Astrocyte (in vitro differentiated cells and primary cell): ENCODE measurements around the gene PRKCE.

Source experiments
- CTCF ChIP-seq: IDR thresholded peaks from 2 replicates; pipeline ENCODE4 v1.5.1; 2011; ENCODE audit warnings: low read depth, mild to moderate bottlenecking, inconsistent platforms, low read length, moderate library complexity; ENCODE audit not compliant: insufficient read depth
- EZH2 ChIP-seq: IDR thresholded peaks from 2 replicates; pipeline ENCODE4 v1.6.1; 2012; ENCODE audit warnings: mild to moderate bottlenecking, low read length, inconsistent platforms; ENCODE audit not compliant: insufficient read depth

- TF ChIP-seq CTCF: no peak
- TF ChIP-seq EZH2: no peak
These were observed 82.9 kb downstream of the PRKCE start for GRCh38 chr2:45734336-45734735.
